IMR-90 (cell line): Measurements from ENCODE around the gene IRF4.

Experiments used
- BHLHE40 ChIP-seq: fragments of 150-350 bp; IDR thresholded peaks from 2 replicates; pipeline ENCODE4 v1.6.1; 2016; ENCODE audit warnings: mild to moderate bottlenecking, low read depth, low read length
- CEBPB ChIP-seq: IDR thresholded peaks from 2 replicates; pipeline ENCODE4 v1.6.1; 2012; ENCODE audit warnings: low read depth, low read length, improper control_type of control experiment
- ELK1 ChIP-seq: fragments of 150-350 bp; IDR thresholded peaks from 2 replicates; pipeline ENCODE4 v1.6.1; 2016; ENCODE audit warnings: low read depth, mild to moderate bottlenecking, low read length, moderate library complexity, borderline replicate concordance
- FOS ChIP-seq: fragments of 150-350 bp; IDR thresholded peaks from 2 replicates; pipeline ENCODE4 v1.6.1; 2016; ENCODE audit warnings: low read depth, low read length
- MAFK ChIP-seq: IDR thresholded peaks from 2 replicates; pipeline ENCODE4 v1.6.1; 2012; ENCODE audit warnings: low read depth, low read length, improper control_type of control experiment
- MXI1 ChIP-seq: IDR thresholded peaks from 2 replicates; pipeline ENCODE4 v1.6.1; 2012; ENCODE audit warnings: low read depth, mild to moderate bottlenecking, low read length, moderate library complexity, borderline replicate concordance
- NFE2L2 ChIP-seq: fragments of 150-350 bp; IDR thresholded peaks from 2 replicates; pipeline ENCODE4 v1.6.1; 2016; ENCODE audit warnings: low read depth, mild to moderate bottlenecking, low read length
- POLR2A ChIP-seq: IDR thresholded peaks from 2 replicates; pipeline ENCODE4 v1.6.1; 2012; ENCODE audit warnings: mild to moderate bottlenecking, low read depth, low read length
- RAD21 ChIP-seq: IDR thresholded peaks from 2 replicates; pipeline ENCODE4 v1.6.1; 2012; ENCODE audit warnings: low read length, improper control_type of control experiment
- RFX5 ChIP-seq: IDR thresholded peaks from 2 replicates; pipeline ENCODE4 v1.8.0; 2012; ENCODE audit warnings: low read depth, mild to moderate bottlenecking, low read length, moderate library complexity
- TF ChIP-seq, protein P1 (sequence below): conservative IDR thresholded peaks from 2 replicates; pipeline ENCODE4 v1.5.1; 2012; ENCODE audit warnings: mild to moderate bottlenecking, low read depth, low read length, improper control_type of control experiment
- TF ChIP-seq, protein P2 (sequence below): fragments of 150-350 bp; IDR thresholded peaks from 2 replicates; pipeline ENCODE4 v1.6.1; 2017; ENCODE audit warnings: mild to moderate bottlenecking, antibody characterized with exemption, low read length, low read depth

DNA sequence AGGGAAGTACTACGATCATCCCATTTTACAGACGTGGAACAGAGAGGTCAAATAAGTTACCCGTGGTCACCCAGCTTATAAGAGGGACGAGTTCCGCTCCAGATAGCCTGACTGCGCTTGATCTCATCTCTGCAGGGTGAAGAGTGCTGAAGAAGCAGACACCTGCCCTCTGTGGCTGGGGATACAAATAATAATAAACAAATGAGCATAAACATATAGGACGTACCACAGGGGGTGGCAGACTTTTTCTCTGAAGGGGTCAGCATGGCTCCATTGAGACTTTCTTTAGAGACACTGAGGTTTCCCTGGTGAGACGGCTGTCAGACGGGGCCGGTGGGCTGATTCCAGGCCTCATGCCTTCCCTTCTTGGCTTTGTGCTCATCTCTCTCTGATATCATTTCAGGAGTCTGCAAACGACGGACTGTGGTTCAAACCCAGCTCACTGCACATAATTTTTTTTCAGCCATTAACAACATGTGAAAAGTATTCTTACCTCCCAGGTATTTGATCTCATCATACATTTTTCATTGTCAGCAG lies 47.1 kb downstream of the IRF4 start:
- no peak for TF ChIP-seq POLR2A
- TF ChIP-seq, protein P1, sequence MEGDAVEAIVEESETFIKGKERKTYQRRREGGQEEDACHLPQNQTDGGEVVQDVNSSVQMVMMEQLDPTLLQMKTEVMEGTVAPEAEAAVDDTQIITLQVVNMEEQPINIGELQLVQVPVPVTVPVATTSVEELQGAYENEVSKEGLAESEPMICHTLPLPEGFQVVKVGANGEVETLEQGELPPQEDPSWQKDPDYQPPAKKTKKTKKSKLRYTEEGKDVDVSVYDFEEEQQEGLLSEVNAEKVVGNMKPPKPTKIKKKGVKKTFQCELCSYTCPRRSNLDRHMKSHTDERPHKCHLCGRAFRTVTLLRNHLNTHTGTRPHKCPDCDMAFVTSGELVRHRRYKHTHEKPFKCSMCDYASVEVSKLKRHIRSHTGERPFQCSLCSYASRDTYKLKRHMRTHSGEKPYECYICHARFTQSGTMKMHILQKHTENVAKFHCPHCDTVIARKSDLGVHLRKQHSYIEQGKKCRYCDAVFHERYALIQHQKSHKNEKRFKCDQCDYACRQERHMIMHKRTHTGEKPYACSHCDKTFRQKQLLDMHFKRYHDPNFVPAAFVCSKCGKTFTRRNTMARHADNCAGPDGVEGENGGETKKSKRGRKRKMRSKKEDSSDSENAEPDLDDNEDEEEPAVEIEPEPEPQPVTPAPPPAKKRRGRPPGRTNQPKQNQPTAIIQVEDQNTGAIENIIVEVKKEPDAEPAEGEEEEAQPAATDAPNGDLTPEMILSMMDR, result no peak
- TF ChIP-seq FOS, result no peak
- TF ChIP-seq MXI1, result no peak
- TF ChIP-seq RAD21, result no peak
- TF ChIP-seq NFE2L2, result no peak
- TF ChIP-seq, protein P2, sequence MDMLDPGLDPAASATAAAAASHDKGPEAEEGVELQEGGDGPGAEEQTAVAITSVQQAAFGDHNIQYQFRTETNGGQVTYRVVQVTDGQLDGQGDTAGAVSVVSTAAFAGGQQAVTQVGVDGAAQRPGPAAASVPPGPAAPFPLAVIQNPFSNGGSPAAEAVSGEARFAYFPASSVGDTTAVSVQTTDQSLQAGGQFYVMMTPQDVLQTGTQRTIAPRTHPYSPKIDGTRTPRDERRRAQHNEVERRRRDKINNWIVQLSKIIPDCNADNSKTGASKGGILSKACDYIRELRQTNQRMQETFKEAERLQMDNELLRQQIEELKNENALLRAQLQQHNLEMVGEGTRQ, result no peak
- TF ChIP-seq CEBPB, result no peak
- no peak for TF ChIP-seq BHLHE40
- no peak for TF ChIP-seq RFX5
- no peak for TF ChIP-seq ELK1
- TF ChIP-seq MAFK, result no peak
